ENCODE measurements around the gene CBY1. TPM values are rescaled to one million over a fixed set of nuclear protein-coding genes. Genes with fewer than 3 reads are reported as not detected.

CBY1 gene
- total RNA-seq, 4 donors from 2014 or later: 8.7 to 21.1 (median 13.1) TPM

- Histone ChIP-seq H3K9me3 (no peaks in the 10 kb centered on the region), H3K27ac (peak overlapping the region in 2 of 4 donors; percentile 47 to 72), H3K4me3 (no peak overlapping the region), H3K27me3 (no peaks in the 10 kb centered on the region), H3K36me3 (peaks cover 0 to 71% (median 12%) of the 10 kb centered on the region in 3 donors), H3K4me1 (peaks cover 4 to 56% (median 34%) of the 10 kb centered on the region in 3 donors)
- no peak for TF ChIP-seq POLR2A (IDR thresholded peaks at IDR 0.05)
- TF ChIP-seq, protein P1, sequence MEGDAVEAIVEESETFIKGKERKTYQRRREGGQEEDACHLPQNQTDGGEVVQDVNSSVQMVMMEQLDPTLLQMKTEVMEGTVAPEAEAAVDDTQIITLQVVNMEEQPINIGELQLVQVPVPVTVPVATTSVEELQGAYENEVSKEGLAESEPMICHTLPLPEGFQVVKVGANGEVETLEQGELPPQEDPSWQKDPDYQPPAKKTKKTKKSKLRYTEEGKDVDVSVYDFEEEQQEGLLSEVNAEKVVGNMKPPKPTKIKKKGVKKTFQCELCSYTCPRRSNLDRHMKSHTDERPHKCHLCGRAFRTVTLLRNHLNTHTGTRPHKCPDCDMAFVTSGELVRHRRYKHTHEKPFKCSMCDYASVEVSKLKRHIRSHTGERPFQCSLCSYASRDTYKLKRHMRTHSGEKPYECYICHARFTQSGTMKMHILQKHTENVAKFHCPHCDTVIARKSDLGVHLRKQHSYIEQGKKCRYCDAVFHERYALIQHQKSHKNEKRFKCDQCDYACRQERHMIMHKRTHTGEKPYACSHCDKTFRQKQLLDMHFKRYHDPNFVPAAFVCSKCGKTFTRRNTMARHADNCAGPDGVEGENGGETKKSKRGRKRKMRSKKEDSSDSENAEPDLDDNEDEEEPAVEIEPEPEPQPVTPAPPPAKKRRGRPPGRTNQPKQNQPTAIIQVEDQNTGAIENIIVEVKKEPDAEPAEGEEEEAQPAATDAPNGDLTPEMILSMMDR (IDR thresholded peaks at IDR 0.05): no peak
- WGBS, 2 donors: 93 to 95% methylated on average over 5 to 6 of the region's 6 CpGs
- intact Hi-C loops (cut with DNase I): no loop called here
- no peak for DNase-seq
Observed at GRCh38 chr22:38717244-38717643, 60.8 kb downstream of the CBY1 start.

DNA sequence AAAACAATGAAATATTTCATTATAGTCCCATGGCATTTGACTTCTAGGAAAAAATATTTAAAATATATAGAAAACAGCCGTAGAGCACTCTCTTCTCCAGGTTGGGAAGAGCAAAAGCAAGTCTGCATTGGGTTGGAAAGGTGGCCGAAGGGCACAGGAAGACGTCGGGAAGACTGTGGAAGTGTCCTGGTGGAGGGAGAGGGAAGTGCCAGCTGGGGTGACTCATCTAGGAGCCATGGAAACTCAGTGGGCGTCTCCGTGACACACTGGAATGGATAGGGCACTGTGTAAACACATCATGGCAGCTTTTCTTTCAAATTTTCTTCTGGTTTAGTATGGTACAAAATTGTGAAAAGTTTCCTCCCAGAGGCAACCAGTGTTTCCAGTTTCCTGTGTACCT, 62.0 kb downstream of the CBY1 start:
- no peak for DNase-seq
- TF ChIP-seq POLR2A (IDR thresholded peaks at IDR 0.05): no peak
- TF ChIP-seq, protein P1 (IDR thresholded peaks at IDR 0.05): peak in 5 of 6 experiments; percentile 48 to 90 (median 78)
- peaks cover 0 to 76% (median 19%) of the 10 kb centered on the region in 3 donors for H3K36me3 ChIP-seq
- intact Hi-C loops (cut with DNase I): no loop called here
- H3K27me3 ChIP-seq: no peaks in the 10 kb centered on the region
- 12 to 29% methylated on average over 6 of the region's 6 CpGs for WGBS, 2 donors
- peak overlapping the region; percentile 17 to 72 (median 52) for H3K27ac ChIP-seq
- no peaks in the 10 kb centered on the region for H3K9me3 ChIP-seq
- peaks cover 4 to 50% (median 30%) of the 10 kb centered on the region in 3 donors for H3K4me1 ChIP-seq
- H3K4me3 ChIP-seq: no peak overlapping the region

DNA sequence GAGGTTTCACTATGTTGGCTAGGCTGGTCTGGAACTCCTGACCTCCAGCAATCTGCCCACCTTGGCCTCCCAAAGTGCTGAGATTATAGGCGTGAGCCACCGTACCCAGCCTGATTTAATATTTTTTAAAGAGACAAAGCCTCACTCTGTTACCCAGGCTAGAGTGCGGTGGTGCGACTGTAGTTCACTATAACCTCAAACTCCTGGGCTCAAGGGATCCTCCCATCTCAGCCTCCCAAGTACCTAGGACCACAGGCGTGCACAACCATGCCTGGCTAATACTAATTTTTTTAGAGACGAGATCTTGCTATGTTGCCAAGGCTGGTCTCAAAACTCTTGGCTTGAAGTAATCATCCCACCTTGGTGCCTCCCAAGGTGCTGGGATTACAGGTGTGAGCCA, 62.8 kb downstream of the CBY1 start:
- DNase-seq: no peak
- H3K9me3 ChIP-seq: no peaks in the 10 kb centered on the region
- H3K4me1 ChIP-seq: peaks cover 4 to 45% (median 30%) of the 10 kb centered on the region in 3 donors
- TF ChIP-seq, protein P1 (IDR thresholded peaks at IDR 0.05): no peak
- no peak for TF ChIP-seq POLR2A (IDR thresholded peaks at IDR 0.05)
- WGBS, 2 donors: 90 to 93% methylated on average over 6 of the region's 6 CpGs
- H3K4me3 ChIP-seq: no peak overlapping the region
- H3K27me3 ChIP-seq: no peaks in the 10 kb centered on the region
- H3K36me3 ChIP-seq: peaks cover 0 to 84% (median 21%) of the 10 kb centered on the region in 3 donors
- intact Hi-C loops (cut with DNase I): no loop called here
- peak overlapping the region; percentile 15 to 72 (median 58) for H3K27ac ChIP-seq

- no peak for DNase-seq
- Histone ChIP-seq H3K27me3 (no peaks in the 10 kb centered on the region), H3K4me3 (no peak overlapping the region), H3K36me3 (peaks cover 2 to 93% (median 30%) of the 10 kb centered on the region in 3 donors), H3K4me1 (peaks cover 4 to 35% (median 30%) of the 10 kb centered on the region in 3 donors), H3K27ac (no peak overlapping the region), H3K9me3 (no peaks in the 10 kb centered on the region)
- no peak for TF ChIP-seq POLR2A (IDR thresholded peaks at IDR 0.05)
- TF ChIP-seq, protein P1 (IDR thresholded peaks at IDR 0.05): no peak
- WGBS, 2 donors: 80 to 92% methylated on average over 3 of the region's 3 CpGs
- intact Hi-C loops (cut with DNase I): no loop called here
Observed at GRCh38 chr22:38720350-38720749, 63.9 kb downstream of the CBY1 start.

DNA sequence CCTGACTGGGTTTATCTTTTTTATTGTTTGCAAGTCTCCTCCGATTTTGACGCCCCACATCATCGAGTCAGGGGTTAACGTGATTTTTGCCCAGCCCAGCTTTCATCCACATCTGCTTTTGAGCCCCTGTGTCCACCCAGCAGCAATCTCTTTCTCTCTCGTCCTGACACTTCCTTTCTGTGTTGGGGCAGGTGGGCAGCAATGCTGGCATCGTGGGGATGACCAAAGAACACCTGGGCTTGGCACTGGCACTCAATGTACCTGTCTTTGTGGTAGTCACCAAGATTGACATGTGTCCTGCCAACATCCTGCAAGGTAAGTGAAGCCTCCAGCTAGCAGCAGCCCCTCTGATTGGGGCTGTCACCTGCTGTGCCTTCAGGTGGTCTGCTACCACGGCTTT, 65.1 kb downstream of the CBY1 start:
- no peak for DNase-seq
- TF ChIP-seq POLR2A (IDR thresholded peaks at IDR 0.05): no peak
- TF ChIP-seq, protein P1 (IDR thresholded peaks at IDR 0.05): no peak
- Histone ChIP-seq H3K9me3 (no peaks in the 10 kb centered on the region), H3K4me3 (no peak overlapping the region), H3K27ac (no peak overlapping the region), H3K27me3 (no peaks in the 10 kb centered on the region), H3K36me3 (peaks cover 14 to 93% (median 35%) of the 10 kb centered on the region in 3 donors), H3K4me1 (peaks cover 4 to 28% (median 28%) of the 10 kb centered on the region in 3 donors)
- intact Hi-C loops (cut with DNase I): no loop called here
- WGBS, 2 donors: 91 to 92% methylated on average over 6 to 7 of the region's 7 CpGs

Other genes starting within 250 kb of the CBY1 start
- gene KCNJ4, start 201.4 kb upstream of the CBY1 start, total RNA-seq: not detected
- 1 to 10 TPM; 1.1 to 9.6 (median 1.9) TPM for gene KDELR3, start 188.5 kb upstream of the CBY1 start, total RNA-seq
- gene DDX17, start 150.3 kb upstream of the CBY1 start, total RNA-seq: 100 to 1,000 TPM; 164 to 498 (median 214) TPM
- 1 to 10 TPM in 3 of 4 donors, not detected in 1; 1.1 to 7.2 (median 5.2) TPM for gene DMC1, start 86.5 kb upstream of the CBY1 start, total RNA-seq
- gene FAM227A, start 246 bp upstream of the CBY1 start, total RNA-seq: 1 to 10 TPM in 1 of 4 donors, under 1 TPM in 3; 0.04 to 1.0 (median 0.12) TPM
- 10 to 100 TPM; 23.4 to 73.7 (median 57.2) TPM for gene TOMM22, start 25.3 kb downstream of the CBY1 start, total RNA-seq
- 10 to 100 TPM; 27.8 to 48.8 (median 33.1) TPM for gene JOSD1, start 44.3 kb downstream of the CBY1 start, total RNA-seq
- gene GTPBP1, start 49.3 kb downstream of the CBY1 start, total RNA-seq: 10 to 100 TPM; 15.3 to 37.4 (median 32.0) TPM
- gene SUN2, start 99.4 kb downstream of the CBY1 start, total RNA-seq: 100 to 1,000 TPM in 3 of 4 donors, 10 to 100 TPM in 1; 94.2 to 307 (median 191) TPM
- gene DNAL4, start 137.5 kb downstream of the CBY1 start, total RNA-seq: 10 to 100 TPM in 3 of 4 donors, 1 to 10 TPM in 1; 7.3 to 15.5 (median 13.7) TPM
- 1 to 10 TPM in 1 of 4 donors, under 1 TPM in 3; 0.26 to 2.3 (median 0.63) TPM for gene NPTXR, start 187.4 kb downstream of the CBY1 start, total RNA-seq
- gene CBX6, start 215.6 kb downstream of the CBY1 start, total RNA-seq: 10 to 100 TPM in 2 of 4 donors, 1 to 10 TPM in 2; 7.8 to 27.7 (median 11.8) TPM

All from esophagus squamous epithelium (tissue), 5 donors.